Lower lobe of right lung (tissue), 2 donors: ENCODE measurements around the gene CMTM7. TPM values are rescaled to one million over a fixed set of nuclear protein-coding genes. Genes with fewer than 3 reads are reported as not detected.

ENCODE experiments used
- ATAC-seq, 2 donors: fragments of 200-7000 bp; cut with Tn5 transposase; one replicate each; pipeline ENCODE4 v1.9.1; 2020 to 2022; ENCODE audit warnings: mild to moderate bottlenecking in 2 of 2, moderate library complexity in 2 of 2
- DNase-seq: peaks from one replicate; pipeline ENCODE4 v3.0.0-alpha.2; 2020
- H3K27ac ChIP-seq: fragments of 200-600 bp; one replicate; pipeline ENCODE4 v1.8.0; 2022
- H3K27me3 ChIP-seq: fragments of 200-600 bp; one replicate; pipeline ENCODE4 v1.8.0; 2022; ENCODE audit warnings: low read depth
- H3K36me3 ChIP-seq: fragments of 200-600 bp; one replicate; pipeline ENCODE4 v1.8.0; 2022; ENCODE audit warnings: mild to moderate bottlenecking
- H3K4me1 ChIP-seq: fragments of 200-600 bp; one replicate; pipeline ENCODE4 v1.8.0; 2022
- H3K4me3 ChIP-seq: fragments of 200-600 bp; one replicate; pipeline ENCODE4 v1.8.0; 2022; ENCODE audit warnings: mild to moderate bottlenecking
- H3K9me3 ChIP-seq: fragments of 200-600 bp; one replicate; pipeline ENCODE4 v1.8.0; 2022
- CTCF ChIP-seq: fragments of 200-600 bp; IDR thresholded peaks from one replicate; pipeline ENCODE4 v1.8.0; 2022; ENCODE audit warnings: antibody characterized with exemption, mild to moderate bottlenecking
- intact Hi-C: fragments of 100-400 bp; cut with DNase I; formaldehyde crosslinking; loops from one replicate; pipeline ENCODE4 v1.11.0; 2022
- total RNA-seq: library from RNA; stranded (reverse); fragmentation: NEBNext Ultra II Directional; extraction: Animal tissue kit (Norgen Biotek cat#: 25700); gene quantifications from one replicate; pipeline ENCODE4 v1.2.1, GENCODE V29; 2021
- donor health status: DM: no; HTN: yes; CAD: no; lungs with severe emphysema.

CMTM7 gene
- total RNA-seq, 1 donor from 2014 or later = 49.9 TPM

- Histone ChIP-seq H3K9me3 (no peaks in the 10 kb centered on the region), H3K4me3 (no peak overlapping the region), H3K27me3 (no peaks in the 10 kb centered on the region), H3K36me3 (peaks cover 9% of the 10 kb centered on the region), H3K4me1 (peaks cover 42% of the 10 kb centered on the region), H3K27ac (no peak overlapping the region)
- peak in 1 of 2 donors; percentile 53 for ATAC-seq
- intact Hi-C loops = no loop called here
- no peak for TF ChIP-seq CTCF
- DNase-seq = no peak
Measured at GRCh38 chr3:32495609-32496008, 104.0 kb downstream of the CMTM7 start.

GRCh38 chr3:32498252-32498651 is 106.6 kb downstream of the CMTM7 start:
- Histone ChIP-seq H3K27me3 (no peaks in the 10 kb centered on the region), H3K36me3 (no peaks in the 10 kb centered on the region), H3K4me1 (peaks cover 43% of the 10 kb centered on the region), H3K27ac (no peak overlapping the region), H3K4me3 (no peak overlapping the region), H3K9me3 (no peaks in the 10 kb centered on the region)
- no peak for DNase-seq
- ATAC-seq = no peak
- intact Hi-C loops = no loop called here
- no peak for TF ChIP-seq CTCF

- DNase-seq (no peak), ATAC-seq (no peak)
- no peaks in the 10 kb centered on the region for H3K9me3 ChIP-seq
- no peak overlapping the region for H3K27ac ChIP-seq
- H3K4me3 ChIP-seq = no peak overlapping the region
- peaks cover 35% of the 10 kb centered on the region for H3K4me1 ChIP-seq
- no peaks in the 10 kb centered on the region for H3K27me3 ChIP-seq
- intact Hi-C loops = no loop called here
- no peak for TF ChIP-seq CTCF
- H3K36me3 ChIP-seq = no peaks in the 10 kb centered on the region
Measured at GRCh38 chr3:32498992-32499391, 107.3 kb downstream of the CMTM7 start.

GRCh38 chr3:32499585-32499984 is 107.9 kb downstream of the CMTM7 start:
- intact Hi-C loops = no loop called here
- H3K4me3 ChIP-seq = no peak overlapping the region
- no peak for ATAC-seq
- H3K4me1 ChIP-seq = peaks cover 29% of the 10 kb centered on the region
- H3K27ac ChIP-seq = no peak overlapping the region
- no peaks in the 10 kb centered on the region for H3K36me3 ChIP-seq
- no peak for DNase-seq
- no peak for TF ChIP-seq CTCF
- H3K27me3 ChIP-seq = no peaks in the 10 kb centered on the region
- H3K9me3 ChIP-seq = no peaks in the 10 kb centered on the region

- ATAC-seq (no peak), DNase-seq (no peak)
- Histone ChIP-seq H3K27me3 (no peaks in the 10 kb centered on the region), H3K9me3 (no peaks in the 10 kb centered on the region), H3K36me3 (no peaks in the 10 kb centered on the region), H3K4me1 (peaks cover 27% of the 10 kb centered on the region), H3K4me3 (no peak overlapping the region), H3K27ac (peak overlapping the region; percentile 5)
- no peak for TF ChIP-seq CTCF
- intact Hi-C loops = no loop called here
Measured at GRCh38 chr3:32500231-32500630, 108.6 kb downstream of the CMTM7 start.
